HCEC 1CT (cell line): ENCODE measurements around the gene CX3CR1.
"Not testable (repeated sequence)": the region's sequence is repeated elsewhere in the genome, so short reads cannot be mapped to it uniquely, and the experiment has no call there.

Experiments
- DNase-seq: peaks from one replicate; pipeline ENCODE4 v3.0.0-alpha.2; 2017

The CX3CR1 gene

GRCh38 chr3:39262846-39263245 is 17.0 kb downstream of the CX3CR1 start:
- no peak for DNase-seq

- no peak for DNase-seq
These were observed 18.1 kb downstream of the CX3CR1 start for GRCh38 chr3:39261726-39262125.

- DNase-seq = peak; percentile 94
These were observed 18.9 kb downstream of the CX3CR1 start for GRCh38 chr3:39260957-39261356.

- DNase-seq = no peak
These were observed 19.5 kb downstream of the CX3CR1 start for GRCh38 chr3:39260318-39260717.

- DNase-seq = no peak
These were observed 24.1 kb downstream of the CX3CR1 start for GRCh38 chr3:39255503-39256325.

- peak; percentile 66 for DNase-seq
These were observed 24.9 kb downstream of the CX3CR1 start for GRCh38 chr3:39254806-39255449.

GRCh38 chr3:39251576-39251975 is 28.3 kb downstream of the CX3CR1 start:
- no peak for DNase-seq

- DNase-seq = no peak
These were observed 29.6 kb downstream of the CX3CR1 start for GRCh38 chr3:39250116-39250747.

GRCh38 chr3:39249453-39250115 is 30.3 kb downstream of the CX3CR1 start:
- no peak for DNase-seq

- DNase-seq = no peak
These were observed 38.3 kb downstream of the CX3CR1 start for GRCh38 chr3:39241561-39241960.

- DNase-seq = no peak
These were observed 42.8 kb downstream of the CX3CR1 start for GRCh38 chr3:39237027-39237426.

GRCh38 chr3:39234651-39235050 is 45.2 kb downstream of the CX3CR1 start:
- no peak for DNase-seq

- DNase-seq = no peak
These were observed 47.0 kb downstream of the CX3CR1 start for GRCh38 chr3:39232859-39233258.

GRCh38 chr3:39230453-39230852 is 49.4 kb downstream of the CX3CR1 start:
- no peak for DNase-seq

GRCh38 chr3:39228496-39228895 is 51.3 kb downstream of the CX3CR1 start:
- no peak for DNase-seq

GRCh38 chr3:39227596-39227995 is 52.2 kb downstream of the CX3CR1 start:
- DNase-seq = not testable (repeated sequence)

GRCh38 chr3:39226106-39226741 is 53.6 kb downstream of the CX3CR1 start:
- no peak for DNase-seq

- no peak for DNase-seq
These were observed 55.5 kb downstream of the CX3CR1 start for GRCh38 chr3:39224288-39224687.

GRCh38 chr3:39222939-39223338 is 56.9 kb downstream of the CX3CR1 start:
- DNase-seq = no peak

- no peak for DNase-seq
These were observed 57.4 kb downstream of the CX3CR1 start for GRCh38 chr3:39222462-39222861.

GRCh38 chr3:39221141-39221530 is 58.7 kb downstream of the CX3CR1 start:
- no peak for DNase-seq

- no peak for DNase-seq
These were observed 59.3 kb downstream of the CX3CR1 start for GRCh38 chr3:39220407-39221140.
